HG03196 (cell line): ENCODE results near the gene PDS5B.
"Not testable (repeated sequence)": the region's sequence is repeated elsewhere in the genome, so short reads cannot be mapped to it uniquely, and the experiment has no call there.

Experiments
- ATAC-seq: cut with Tn5 transposase; IDR thresholded peaks from one replicate; pipeline ENCODE4 v1.9.1; 2021; ENCODE audit not compliant: unreplicated experiment

The PDS5B gene

GRCh38 chr13:32781906-32782305, 195.7 kb downstream of the PDS5B start:
- ATAC-seq, result no peak

- no peak for ATAC-seq
These were observed 196.8 kb downstream of the PDS5B start for GRCh38 chr13:32783067-32783466.

GRCh38 chr13:32790731-32791130, 204.5 kb downstream of the PDS5B start:
- ATAC-seq, result no peak

GRCh38 chr13:32791545-32792172, 205.4 kb downstream of the PDS5B start:
- ATAC-seq, result peak; percentile 71

GRCh38 chr13:32796754-32797153, 210.5 kb downstream of the PDS5B start:
- no peak for ATAC-seq

GRCh38 chr13:32802159-32802558, 215.9 kb downstream of the PDS5B start:
- no peak for ATAC-seq

GRCh38 chr13:32804673-32805230, 218.5 kb downstream of the PDS5B start:
- no peak for ATAC-seq

- no peak for ATAC-seq
These were observed 225.1 kb downstream of the PDS5B start for GRCh38 chr13:32811297-32811800.

GRCh38 chr13:32821149-32821688, 235.0 kb downstream of the PDS5B start:
- ATAC-seq, result no peak

- ATAC-seq, result no peak
These were observed 236.5 kb downstream of the PDS5B start for GRCh38 chr13:32822771-32823170.

GRCh38 chr13:32823597-32823996, 237.3 kb downstream of the PDS5B start:
- ATAC-seq, result no peak

GRCh38 chr13:32824061-32824460, 237.8 kb downstream of the PDS5B start:
- ATAC-seq, result no peak

- ATAC-seq, result no peak
These were observed 238.4 kb downstream of the PDS5B start for GRCh38 chr13:32824675-32825074.

- no peak for ATAC-seq
These were observed 239.2 kb downstream of the PDS5B start for GRCh38 chr13:32825481-32825880.

GRCh38 chr13:32826372-32826771, 240.1 kb downstream of the PDS5B start:
- not testable (repeated sequence) for ATAC-seq
